ENCODE measurements around the gene STX3. TPM values are rescaled to one million over a fixed set of nuclear protein-coding genes. Genes with fewer than 3 reads are reported as not detected.

STX3 gene
- total and polyA plus RNA-seq, 2 experiments from 2014 or later, result 19.0 to 65.5 TPM

GRCh38 chr11:59833602-59834001 is 78.4 kb downstream of the STX3 start (continued):
- TF ChIP-seq, protein P1, sequence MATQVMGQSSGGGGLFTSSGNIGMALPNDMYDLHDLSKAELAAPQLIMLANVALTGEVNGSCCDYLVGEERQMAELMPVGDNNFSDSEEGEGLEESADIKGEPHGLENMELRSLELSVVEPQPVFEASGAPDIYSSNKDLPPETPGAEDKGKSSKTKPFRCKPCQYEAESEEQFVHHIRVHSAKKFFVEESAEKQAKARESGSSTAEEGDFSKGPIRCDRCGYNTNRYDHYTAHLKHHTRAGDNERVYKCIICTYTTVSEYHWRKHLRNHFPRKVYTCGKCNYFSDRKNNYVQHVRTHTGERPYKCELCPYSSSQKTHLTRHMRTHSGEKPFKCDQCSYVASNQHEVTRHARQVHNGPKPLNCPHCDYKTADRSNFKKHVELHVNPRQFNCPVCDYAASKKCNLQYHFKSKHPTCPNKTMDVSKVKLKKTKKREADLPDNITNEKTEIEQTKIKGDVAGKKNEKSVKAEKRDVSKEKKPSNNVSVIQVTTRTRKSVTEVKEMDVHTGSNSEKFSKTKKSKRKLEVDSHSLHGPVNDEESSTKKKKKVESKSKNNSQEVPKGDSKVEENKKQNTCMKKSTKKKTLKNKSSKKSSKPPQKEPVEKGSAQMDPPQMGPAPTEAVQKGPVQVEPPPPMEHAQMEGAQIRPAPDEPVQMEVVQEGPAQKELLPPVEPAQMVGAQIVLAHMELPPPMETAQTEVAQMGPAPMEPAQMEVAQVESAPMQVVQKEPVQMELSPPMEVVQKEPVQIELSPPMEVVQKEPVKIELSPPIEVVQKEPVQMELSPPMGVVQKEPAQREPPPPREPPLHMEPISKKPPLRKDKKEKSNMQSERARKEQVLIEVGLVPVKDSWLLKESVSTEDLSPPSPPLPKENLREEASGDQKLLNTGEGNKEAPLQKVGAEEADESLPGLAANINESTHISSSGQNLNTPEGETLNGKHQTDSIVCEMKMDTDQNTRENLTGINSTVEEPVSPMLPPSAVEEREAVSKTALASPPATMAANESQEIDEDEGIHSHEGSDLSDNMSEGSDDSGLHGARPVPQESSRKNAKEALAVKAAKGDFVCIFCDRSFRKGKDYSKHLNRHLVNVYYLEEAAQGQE (IDR thresholded peaks at IDR 0.05; ENCODE audit: unreplicated experiment), result no peak
- TF ChIP-seq ZNF331 (CRISPR knock-in tag; IDR thresholded peaks at IDR 0.05; ENCODE audit: low read depth), result no peak

GRCh38 chr11:59839615-59840014 is 84.4 kb downstream of the STX3 start:
- Mint-ChIP-seq H3K36me3 (ENCODE audit: low read depth) (no peaks in the 10 kb centered on the region), H3K4me3 (no peak overlapping the region), H3K9me3 (no peaks in the 10 kb centered on the region), H3K27ac (no peak overlapping the region), H3K4me1 (no peaks in the 10 kb centered on the region), H3K27me3 (ENCODE audit: insufficient read depth, low read depth, poor library complexity) (no peaks in the 10 kb centered on the region)
- H3K27me3 ChIP-seq (ENCODE audit: insufficient read depth), result no peaks in the 10 kb centered on the region
- ATAC-seq, result no peak
- no peaks in the 10 kb centered on the region for H4K20me1 ChIP-seq (replicated peaks; ENCODE audit: insufficient read depth)
- H3K4me1 ChIP-seq (ENCODE audit: insufficient read depth), result no peaks in the 10 kb centered on the region
- H3K79me2 ChIP-seq (replicated peaks; ENCODE audit: insufficient read depth), result no peaks in the 10 kb centered on the region
- peaks cover 9% of the 10 kb centered on the region; the same call in 1 of the 2 replicates for H3K9me2 ChIP-seq (ENCODE audit: insufficient read depth)
- no peak for DNase-seq (ENCODE audit: low spot score)
- H3K4me3 ChIP-seq, result no peak overlapping the region
- TF ChIP-seq ZNF331 (CRISPR knock-in tag; IDR thresholded peaks at IDR 0.05; ENCODE audit: low read depth), result no peak
- TF ChIP-seq, protein P2, sequence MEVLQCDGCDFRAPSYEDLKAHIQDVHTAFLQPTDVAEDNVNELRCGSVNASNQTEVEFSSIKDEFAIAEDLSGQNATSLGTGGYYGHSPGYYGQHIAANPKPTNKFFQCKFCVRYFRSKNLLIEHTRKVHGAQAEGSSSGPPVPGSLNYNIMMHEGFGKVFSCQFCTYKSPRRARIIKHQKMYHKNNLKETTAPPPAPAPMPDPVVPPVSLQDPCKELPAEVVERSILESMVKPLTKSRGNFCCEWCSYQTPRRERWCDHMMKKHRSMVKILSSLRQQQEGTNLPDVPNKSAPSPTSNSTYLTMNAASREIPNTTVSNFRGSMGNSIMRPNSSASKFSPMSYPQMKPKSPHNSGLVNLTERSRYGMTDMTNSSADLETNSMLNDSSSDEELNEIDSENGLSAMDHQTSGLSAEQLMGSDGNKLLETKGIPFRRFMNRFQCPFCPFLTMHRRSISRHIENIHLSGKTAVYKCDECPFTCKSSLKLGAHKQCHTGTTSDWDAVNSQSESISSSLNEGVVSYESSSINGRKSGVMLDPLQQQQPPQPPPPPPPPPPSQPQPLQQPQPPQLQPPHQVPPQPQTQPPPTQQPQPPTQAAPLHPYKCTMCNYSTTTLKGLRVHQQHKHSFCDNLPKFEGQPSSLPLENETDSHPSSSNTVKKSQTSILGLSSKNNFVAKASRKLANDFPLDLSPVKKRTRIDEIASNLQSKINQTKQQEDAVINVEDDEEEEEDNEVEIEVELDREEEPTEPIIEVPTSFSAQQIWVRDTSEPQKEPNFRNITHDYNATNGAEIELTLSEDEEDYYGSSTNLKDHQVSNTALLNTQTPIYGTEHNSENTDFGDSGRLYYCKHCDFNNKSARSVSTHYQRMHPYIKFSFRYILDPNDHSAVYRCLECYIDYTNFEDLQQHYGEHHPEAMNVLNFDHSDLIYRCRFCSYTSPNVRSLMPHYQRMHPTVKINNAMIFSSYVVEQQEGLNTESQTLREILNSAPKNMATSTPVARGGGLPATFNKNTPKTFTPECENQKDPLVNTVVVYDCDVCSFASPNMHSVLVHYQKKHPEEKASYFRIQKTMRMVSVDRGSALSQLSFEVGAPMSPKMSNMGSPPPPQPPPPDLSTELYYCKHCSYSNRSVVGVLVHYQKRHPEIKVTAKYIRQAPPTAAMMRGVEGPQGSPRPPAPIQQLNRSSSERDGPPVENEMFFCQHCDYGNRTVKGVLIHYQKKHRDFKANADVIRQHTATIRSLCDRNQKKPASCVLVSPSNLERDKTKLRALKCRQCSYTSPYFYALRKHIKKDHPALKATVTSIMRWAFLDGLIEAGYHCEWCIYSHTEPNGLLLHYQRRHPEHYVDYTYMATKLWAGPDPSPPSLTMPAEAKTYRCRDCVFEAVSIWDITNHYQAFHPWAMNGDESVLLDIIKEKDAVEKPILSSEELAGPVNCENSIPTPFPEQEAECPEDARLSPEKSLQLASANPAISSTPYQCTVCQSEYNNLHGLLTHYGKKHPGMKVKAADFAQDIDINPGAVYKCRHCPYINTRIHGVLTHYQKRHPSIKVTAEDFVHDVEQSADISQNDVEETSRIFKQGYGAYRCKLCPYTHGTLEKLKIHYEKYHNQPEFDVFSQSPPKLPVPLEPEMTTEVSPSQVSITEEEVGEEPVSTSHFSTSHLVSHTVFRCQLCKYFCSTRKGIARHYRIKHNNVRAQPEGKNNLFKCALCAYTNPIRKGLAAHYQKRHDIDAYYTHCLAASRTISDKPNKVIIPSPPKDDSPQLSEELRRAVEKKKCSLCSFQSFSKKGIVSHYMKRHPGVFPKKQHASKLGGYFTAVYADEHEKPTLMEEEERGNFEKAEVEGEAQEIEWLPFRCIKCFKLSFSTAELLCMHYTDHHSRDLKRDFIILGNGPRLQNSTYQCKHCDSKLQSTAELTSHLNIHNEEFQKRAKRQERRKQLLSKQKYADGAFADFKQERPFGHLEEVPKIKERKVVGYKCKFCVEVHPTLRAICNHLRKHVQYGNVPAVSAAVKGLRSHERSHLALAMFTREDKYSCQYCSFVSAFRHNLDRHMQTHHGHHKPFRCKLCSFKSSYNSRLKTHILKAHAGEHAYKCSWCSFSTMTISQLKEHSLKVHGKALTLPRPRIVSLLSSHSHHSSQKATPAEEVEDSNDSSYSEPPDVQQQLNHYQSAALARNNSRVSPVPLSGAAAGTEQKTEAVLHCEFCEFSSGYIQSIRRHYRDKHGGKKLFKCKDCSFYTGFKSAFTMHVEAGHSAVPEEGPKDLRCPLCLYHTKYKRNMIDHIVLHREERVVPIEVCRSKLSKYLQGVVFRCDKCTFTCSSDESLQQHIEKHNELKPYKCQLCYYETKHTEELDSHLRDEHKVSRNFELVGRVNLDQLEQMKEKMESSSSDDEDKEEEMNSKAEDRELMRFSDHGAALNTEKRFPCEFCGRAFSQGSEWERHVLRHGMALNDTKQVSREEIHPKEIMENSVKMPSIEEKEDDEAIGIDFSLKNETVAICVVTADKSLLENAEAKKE (CRISPR knock-in tag; IDR thresholded peaks at IDR 0.05), result no peak
- TF ChIP-seq STAT1 (IDR thresholded peaks at IDR 0.05; ENCODE audit: unreplicated experiment), result no peak
- TF ChIP-seq, protein P1 (IDR thresholded peaks at IDR 0.05; ENCODE audit: unreplicated experiment), result no peak
- H3F3A ChIP-seq (replicated peaks; ENCODE audit: low read depth), result no peaks in the 10 kb centered on the region
- no peak overlapping the region for H3K4me2 ChIP-seq
- no peak overlapping the region for H3K27ac ChIP-seq (ENCODE audit: low read depth)
- H3K36me3 ChIP-seq (ENCODE audit: insufficient read depth), result no peaks in the 10 kb centered on the region
- H2AFZ ChIP-seq, result no peak overlapping the region
